GM12801 (cell line): Measurements from ENCODE around the gene SDK2.

Experiments used
- TF ChIP-seq, protein P1 (sequence below): IDR thresholded peaks from one replicate; pipeline ENCODE4 v1.5.1; 2011; ENCODE audit warnings: control low read depth; ENCODE audit not compliant: insufficient read length; ENCODE audit errors: extremely low read depth

Gene SDK2

DNA sequence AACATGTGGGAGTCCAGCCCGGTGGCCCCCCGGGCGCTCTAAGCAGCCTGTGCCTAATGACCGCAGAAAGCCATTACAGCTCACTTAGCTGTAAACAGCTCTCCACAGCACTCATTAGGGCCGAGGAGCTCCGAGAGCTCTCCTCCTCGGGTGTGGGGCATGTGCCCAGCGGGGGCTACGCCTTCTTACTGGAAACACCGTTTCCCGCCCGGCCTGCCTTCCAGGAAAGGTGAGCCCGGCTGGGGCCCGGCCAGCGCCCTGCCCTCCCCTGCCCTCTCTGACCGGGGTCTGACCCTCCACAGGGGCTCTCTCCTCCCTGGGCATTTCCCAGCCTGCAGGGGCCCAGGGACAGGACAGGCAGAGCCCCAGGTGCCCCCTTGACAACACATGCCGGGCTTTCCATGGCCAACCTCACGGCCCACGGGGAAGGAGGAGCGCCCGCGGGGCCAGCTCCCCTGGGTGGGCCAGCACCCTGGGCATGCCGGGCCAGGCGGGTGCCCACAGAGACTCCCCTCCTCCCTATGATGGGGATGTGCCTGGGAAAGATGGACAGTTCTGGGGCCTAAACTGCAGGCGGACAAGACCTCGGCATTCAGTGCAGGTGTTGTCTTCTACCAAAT, 72.6 kb downstream of the SDK2 start:
- TF ChIP-seq, protein P1, sequence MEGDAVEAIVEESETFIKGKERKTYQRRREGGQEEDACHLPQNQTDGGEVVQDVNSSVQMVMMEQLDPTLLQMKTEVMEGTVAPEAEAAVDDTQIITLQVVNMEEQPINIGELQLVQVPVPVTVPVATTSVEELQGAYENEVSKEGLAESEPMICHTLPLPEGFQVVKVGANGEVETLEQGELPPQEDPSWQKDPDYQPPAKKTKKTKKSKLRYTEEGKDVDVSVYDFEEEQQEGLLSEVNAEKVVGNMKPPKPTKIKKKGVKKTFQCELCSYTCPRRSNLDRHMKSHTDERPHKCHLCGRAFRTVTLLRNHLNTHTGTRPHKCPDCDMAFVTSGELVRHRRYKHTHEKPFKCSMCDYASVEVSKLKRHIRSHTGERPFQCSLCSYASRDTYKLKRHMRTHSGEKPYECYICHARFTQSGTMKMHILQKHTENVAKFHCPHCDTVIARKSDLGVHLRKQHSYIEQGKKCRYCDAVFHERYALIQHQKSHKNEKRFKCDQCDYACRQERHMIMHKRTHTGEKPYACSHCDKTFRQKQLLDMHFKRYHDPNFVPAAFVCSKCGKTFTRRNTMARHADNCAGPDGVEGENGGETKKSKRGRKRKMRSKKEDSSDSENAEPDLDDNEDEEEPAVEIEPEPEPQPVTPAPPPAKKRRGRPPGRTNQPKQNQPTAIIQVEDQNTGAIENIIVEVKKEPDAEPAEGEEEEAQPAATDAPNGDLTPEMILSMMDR = no peak

DNA sequence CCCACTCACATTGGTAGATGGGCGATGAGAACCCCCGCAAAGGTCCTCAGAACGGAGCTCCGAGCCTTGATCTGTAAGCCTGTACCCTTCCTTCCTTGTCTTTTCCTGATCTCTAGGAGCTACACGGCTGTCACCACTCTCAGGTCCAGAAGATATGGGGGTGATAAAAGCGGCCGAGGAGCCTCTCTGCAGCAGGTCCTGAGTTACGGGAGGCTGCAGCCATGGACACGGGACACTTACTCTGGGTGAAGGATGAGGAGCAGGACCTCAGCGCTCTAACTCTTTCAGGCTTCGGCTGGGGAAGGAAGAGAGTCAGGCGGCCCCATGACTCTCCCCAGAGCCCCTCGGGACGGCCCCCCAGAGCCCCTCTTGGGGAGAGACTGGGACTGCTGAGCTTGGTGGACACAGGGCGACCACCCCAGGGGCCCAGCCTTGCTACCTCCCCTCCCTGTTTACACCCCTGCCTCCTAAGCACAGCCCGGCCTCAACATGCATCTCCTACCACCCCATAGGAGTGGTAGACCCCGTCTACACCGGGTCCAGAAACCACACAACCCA, 74.4 kb downstream of the SDK2 start:
- TF ChIP-seq, protein P1 = no peak

DNA sequence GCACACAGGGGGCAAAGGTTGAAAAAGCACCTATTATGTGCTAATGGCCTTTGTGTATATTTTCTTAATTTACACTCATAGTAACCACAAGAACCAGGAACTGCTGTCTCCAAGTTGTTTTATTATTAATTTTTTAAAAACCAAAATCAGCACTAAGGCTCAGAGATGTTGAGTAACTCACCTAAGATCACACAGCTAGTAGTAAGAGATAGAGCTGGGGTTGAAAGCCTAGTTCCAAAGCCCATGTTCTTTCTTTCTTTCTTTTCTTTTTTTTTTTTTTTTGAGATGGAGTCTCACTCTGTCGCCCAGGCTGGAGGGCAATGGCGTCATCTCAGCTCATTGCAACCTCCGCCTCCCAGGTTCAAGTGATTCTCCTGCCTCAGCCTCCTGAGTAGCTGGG, 75.3 kb downstream of the SDK2 start:
- TF ChIP-seq, protein P1 = no peak

DNA sequence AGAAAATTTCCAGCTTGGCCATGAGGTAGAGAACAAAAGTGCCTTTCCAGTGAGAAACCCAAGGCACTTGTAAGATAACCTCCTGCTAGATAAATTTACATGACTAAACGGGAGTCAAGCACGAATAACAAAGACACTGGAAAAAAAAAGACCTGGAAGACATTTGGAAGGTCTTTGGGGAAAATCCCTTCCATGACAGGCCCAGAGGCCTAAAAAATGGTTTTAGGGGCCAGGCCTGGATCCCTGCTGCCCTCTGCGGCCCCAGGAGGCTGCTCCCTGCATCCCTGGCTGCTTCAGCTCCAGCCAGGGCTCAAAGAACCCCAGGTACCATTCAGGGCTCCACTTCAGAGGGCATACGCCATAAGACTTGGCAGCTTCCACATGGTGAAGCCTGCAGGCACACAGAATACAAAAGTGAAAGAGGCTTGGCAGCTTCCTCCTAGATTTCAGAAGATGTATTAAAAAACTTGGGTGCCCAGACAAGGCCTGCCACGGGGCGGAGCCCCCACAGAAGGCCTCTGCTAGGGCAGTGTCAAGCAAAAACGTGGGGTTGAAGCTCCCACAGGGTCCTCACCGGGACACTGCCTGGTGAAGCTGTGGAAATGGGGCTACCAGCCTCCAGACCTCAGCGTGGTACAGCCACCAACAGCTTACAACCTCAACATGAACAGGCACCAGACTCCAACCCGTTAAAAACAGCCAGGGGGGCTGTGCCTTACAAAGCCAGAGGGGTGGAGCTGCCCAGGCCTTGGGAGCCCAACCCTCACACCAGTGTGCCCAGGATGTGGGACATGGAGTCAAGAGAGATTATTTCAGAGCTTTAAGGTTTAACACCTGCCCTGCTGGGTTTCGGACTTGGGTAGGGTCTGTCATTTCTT, 77.1 kb downstream of the SDK2 start:
- TF ChIP-seq, protein P1 = no peak

DNA sequence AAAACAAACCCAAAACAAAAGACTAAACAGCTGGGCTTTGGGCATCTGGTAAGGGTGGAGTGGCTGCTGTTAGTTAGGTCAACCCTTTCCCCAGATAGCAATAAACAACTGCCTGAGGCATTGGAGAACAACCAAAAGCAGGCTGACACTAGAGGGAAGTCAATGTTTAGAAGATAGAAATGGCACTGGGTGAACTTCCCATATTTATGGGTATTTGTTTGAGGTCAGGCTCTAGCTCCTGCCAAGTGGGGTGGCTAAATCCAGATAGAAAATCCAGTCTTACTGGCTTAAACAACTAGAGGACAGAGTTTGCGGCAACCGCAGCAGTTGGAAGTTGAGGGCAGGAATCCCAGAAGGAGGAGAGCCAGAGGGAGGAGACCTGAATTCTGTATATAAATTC, 79.4 kb downstream of the SDK2 start:
- TF ChIP-seq, protein P1 = no peak

DNA sequence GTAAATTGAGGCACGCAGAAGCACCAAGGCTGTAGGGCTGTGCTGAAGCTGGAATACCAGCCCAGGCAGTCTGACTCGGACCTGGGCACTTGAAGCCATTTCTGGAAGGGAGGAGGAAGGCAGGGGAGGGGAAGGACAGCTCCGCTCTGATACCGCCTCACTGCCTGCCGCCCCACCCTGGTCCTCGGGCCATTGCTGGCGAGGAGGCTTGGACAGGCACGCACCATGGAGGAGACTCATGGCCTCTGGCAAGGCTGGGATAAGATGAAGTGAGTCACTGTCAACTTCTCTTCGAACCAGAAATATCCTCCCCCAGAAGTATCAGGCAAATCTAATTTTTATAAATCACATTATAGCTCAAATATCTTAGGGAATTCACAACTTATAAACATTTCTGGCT, 81.3 kb downstream of the SDK2 start:
- TF ChIP-seq, protein P1 = no peak

DNA sequence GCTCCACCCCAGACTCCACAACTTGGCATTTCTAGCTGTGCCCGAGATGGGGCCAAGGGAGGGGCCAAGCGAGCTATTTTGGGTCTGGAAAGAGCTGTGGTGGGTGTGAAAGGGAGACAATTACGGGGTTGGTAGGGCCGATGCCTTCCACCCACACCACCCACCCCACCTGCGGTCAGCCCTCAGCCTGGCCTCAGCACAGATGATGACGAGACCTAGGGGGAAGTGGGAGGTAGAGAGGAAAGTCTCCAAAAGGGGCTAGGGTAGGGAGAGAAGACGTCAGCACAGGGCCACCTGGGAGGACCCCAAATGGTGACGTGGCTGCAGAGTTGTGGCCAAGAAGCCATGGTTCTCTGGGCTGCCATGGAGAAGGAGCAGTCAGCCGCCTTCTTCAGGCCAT, 83.1 kb downstream of the SDK2 start:
- TF ChIP-seq, protein P1 = no peak
